NCI-H460 (cell line): Measurements from ENCODE around the gene DPYSL3. TPM values are rescaled to one million over a fixed set of nuclear protein-coding genes. Genes with fewer than 3 reads are reported as not detected.

Experiments
- DNase-seq: peaks from one replicate; pipeline ENCODE4 v3.0.0-alpha.2; 2016; ENCODE audit warnings: low read depth; ENCODE audit errors: extremely low read depth
- total RNA-seq: library from RNA; depleted of rRNA; stranded (reverse); fragments of >200 nt; shearing (Covaris generic); gene quantifications from 2 replicates; pipeline ENCODE4 v1.2.3, GENCODE V29; 2014

Gene DPYSL3
- total RNA-seq, 1 experiment from 2014 or later = 12.4 TPM

- DNase-seq = no peak
Observed at GRCh38 chr5:147410496-147411358, 99.1 kb downstream of the DPYSL3 start.

- DNase-seq = no peak
Observed at GRCh38 chr5:147408980-147409379, 100.9 kb downstream of the DPYSL3 start.

GRCh38 chr5:147407094-147407681, 102.7 kb downstream of the DPYSL3 start:
- DNase-seq = no peak

- DNase-seq = no peak
Observed at GRCh38 chr5:147406636-147407035, 103.2 kb downstream of the DPYSL3 start.

- no peak for DNase-seq
Observed at GRCh38 chr5:147404706-147405105, 105.2 kb downstream of the DPYSL3 start.

GRCh38 chr5:147403651-147404640, 105.9 kb downstream of the DPYSL3 start:
- DNase-seq = peak; percentile 35

GRCh38 chr5:147400881-147401280, 109.0 kb downstream of the DPYSL3 start:
- no peak for DNase-seq

GRCh38 chr5:147400126-147400809, 109.6 kb downstream of the DPYSL3 start:
- DNase-seq = no peak

GRCh38 chr5:147398860-147399259, 111.0 kb downstream of the DPYSL3 start:
- DNase-seq = no peak

GRCh38 chr5:147397616-147398015, 112.3 kb downstream of the DPYSL3 start:
- DNase-seq = no peak

- DNase-seq = no peak
Observed at GRCh38 chr5:147396070-147396823, 113.6 kb downstream of the DPYSL3 start.

- no peak for DNase-seq
Observed at GRCh38 chr5:147393874-147394672, 115.8 kb downstream of the DPYSL3 start.

GRCh38 chr5:147391781-147392180, 118.1 kb downstream of the DPYSL3 start:
- peak; percentile 40 for DNase-seq

GRCh38 chr5:147390654-147391225, 119.1 kb downstream of the DPYSL3 start:
- no peak for DNase-seq

GRCh38 chr5:147388184-147389108, 121.4 kb downstream of the DPYSL3 start:
- DNase-seq = no peak

GRCh38 chr5:147387109-147387508, 122.8 kb downstream of the DPYSL3 start:
- DNase-seq = no peak
